ENCODE results near the gene PTCD1. TPM values are rescaled to one million over a fixed set of nuclear protein-coding genes. Genes with fewer than 3 reads are reported as not detected.
"Not testable (repeated sequence)": the region's sequence is repeated elsewhere in the genome, so short reads cannot be mapped to it uniquely, and the experiment has no call there.

PTCD1 gene
- total and polyA plus RNA-seq, 10 donors = 2.1 to 17.5 (median 5.3) TPM

DNA sequence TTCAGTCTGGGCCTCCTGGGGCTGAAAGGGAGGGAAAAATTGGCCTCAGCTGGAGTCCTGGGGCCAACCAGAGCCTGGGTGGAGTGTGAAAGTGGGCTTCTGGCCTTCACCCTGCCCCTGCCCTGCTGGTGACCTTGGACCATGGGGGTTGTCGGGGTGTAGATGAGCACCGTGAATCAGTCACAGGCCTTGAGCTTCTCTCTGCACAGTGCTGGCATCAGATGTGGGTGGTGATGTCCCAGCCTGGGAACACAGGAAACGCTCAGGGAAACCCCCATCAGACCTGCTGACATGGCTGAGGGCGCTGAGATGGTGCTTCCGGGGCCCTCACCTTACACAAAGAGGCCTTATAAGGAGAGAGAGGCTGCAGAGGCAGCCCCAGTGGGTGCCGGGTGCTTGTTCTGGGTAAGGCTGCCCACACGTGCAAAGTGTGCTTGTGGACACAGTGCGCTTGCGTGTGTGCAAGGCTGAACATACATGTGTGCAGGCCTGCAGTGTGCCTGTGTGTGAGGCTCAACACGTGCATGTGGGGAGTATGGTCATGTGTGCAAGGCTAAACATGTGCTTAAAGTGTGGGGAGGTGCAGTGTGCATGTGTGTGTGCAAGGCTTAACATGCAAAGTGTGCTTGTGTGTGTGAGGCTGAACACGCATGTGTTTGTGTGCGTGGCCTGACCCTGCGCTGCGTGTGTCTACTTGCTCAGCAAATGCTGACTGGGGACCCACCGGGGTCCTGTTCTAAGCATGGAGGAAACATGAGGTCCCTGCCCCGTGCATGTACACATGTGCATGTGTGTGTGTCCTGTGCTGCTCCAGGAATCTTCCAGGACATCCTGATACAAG lies 57.6 kb downstream of the PTCD1 start:
- Histone ChIP-seq H3K36me3 (peaks cover 0 to 82% (median 26%) of the 10 kb centered on the region in 6 donors), H3K27ac (peak overlapping the region; percentile 88 to 99 (median 94)), H3K9me3 (no peaks in the 10 kb centered on the region), H3K4me1 (peaks cover 52 to 100% (median 97%) of the 10 kb centered on the region in 6 donors), H3K27me3 (replicated peaks in 1 of 7) (no peaks in the 10 kb centered on the region), H3K4me3 (peak overlapping the region in 7 of 8 donors; percentile 26 to 59 (median 35))
- intact Hi-C loops (cut with DNase I; ENCODE audit: low total_unique reads) = no loop called here
- DNase-seq = peak; percentile 94
- TF ChIP-seq, protein P1, sequence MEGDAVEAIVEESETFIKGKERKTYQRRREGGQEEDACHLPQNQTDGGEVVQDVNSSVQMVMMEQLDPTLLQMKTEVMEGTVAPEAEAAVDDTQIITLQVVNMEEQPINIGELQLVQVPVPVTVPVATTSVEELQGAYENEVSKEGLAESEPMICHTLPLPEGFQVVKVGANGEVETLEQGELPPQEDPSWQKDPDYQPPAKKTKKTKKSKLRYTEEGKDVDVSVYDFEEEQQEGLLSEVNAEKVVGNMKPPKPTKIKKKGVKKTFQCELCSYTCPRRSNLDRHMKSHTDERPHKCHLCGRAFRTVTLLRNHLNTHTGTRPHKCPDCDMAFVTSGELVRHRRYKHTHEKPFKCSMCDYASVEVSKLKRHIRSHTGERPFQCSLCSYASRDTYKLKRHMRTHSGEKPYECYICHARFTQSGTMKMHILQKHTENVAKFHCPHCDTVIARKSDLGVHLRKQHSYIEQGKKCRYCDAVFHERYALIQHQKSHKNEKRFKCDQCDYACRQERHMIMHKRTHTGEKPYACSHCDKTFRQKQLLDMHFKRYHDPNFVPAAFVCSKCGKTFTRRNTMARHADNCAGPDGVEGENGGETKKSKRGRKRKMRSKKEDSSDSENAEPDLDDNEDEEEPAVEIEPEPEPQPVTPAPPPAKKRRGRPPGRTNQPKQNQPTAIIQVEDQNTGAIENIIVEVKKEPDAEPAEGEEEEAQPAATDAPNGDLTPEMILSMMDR (IDR thresholded peaks at IDR 0.05 in 8 of 11, conservative IDR thresholded peaks at IDR 0.05 in 3 of 11) = peak in 1 of 11 experiments; percentile 14
- TF ChIP-seq POLR2A (IDR thresholded peaks at IDR 0.05) = no peak
- peak; percentile 80 to 86 (median 81) for TF ChIP-seq POLR2AphosphoS5 (IDR thresholded peaks at IDR 0.05)
- 32 to 49% (median 41%) methylated on average over 13 to 16 of the region's 16 CpGs for WGBS, 5 donors

- Histone ChIP-seq H3K9me3 (no peaks in the 10 kb centered on the region), H3K4me1 (peaks cover 55 to 100% (median 99%) of the 10 kb centered on the region in 6 donors), H3K27me3 (replicated peaks in 1 of 7) (no peaks in the 10 kb centered on the region), H3K4me3 (peak overlapping the region; percentile 16 to 59 (median 32)), H3K36me3 (peaks cover 0 to 75% (median 19%) of the 10 kb centered on the region in 6 donors), H3K27ac (peak overlapping the region; percentile 88 to 99 (median 94))
- TF ChIP-seq POLR2AphosphoS5 (IDR thresholded peaks at IDR 0.05) (peak in 1 of 3 donors; percentile 86), POLR2A (IDR thresholded peaks at IDR 0.05) (peak in 1 of 3 donors; percentile 39)
- TF ChIP-seq, protein P1 (IDR thresholded peaks at IDR 0.05 in 8 of 11, conservative IDR thresholded peaks at IDR 0.05 in 3 of 11) = no peak
- peak; percentile 86 for DNase-seq
- intact Hi-C loops (cut with DNase I; ENCODE audit: low total_unique reads) = no loop called here
- WGBS, 5 donors = 6 to 12% (median 6%) methylated on average over 11 to 12 of the region's 12 CpGs
Measured at GRCh38 chr7:99380032-99380822, 58.4 kb downstream of the PTCD1 start.

DNA sequence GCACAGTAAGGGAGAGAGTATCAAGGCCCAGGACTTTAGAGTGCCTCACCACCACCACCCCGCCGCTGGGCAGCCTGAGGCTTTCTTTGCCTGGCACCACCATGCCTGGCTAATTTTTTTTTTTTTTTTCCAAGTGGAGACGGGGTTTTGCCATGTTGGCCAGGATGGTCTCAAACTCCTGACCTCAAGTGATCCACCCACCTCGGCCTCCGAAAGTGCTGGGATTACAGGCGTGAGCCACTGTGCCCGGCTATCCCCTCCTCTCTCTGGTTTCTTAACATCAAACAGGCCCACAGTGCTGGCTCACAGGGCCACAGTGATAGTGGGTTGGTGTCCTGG lies 58.9 kb downstream of the PTCD1 start:
- peak overlapping the region; percentile 16 to 59 (median 32) for H3K4me3 ChIP-seq
- intact Hi-C loops (cut with DNase I; ENCODE audit: low total_unique reads); H3K27me3 ChIP-seq (replicated peaks in 1 of 7); DNase-seq; H3K9me3 ChIP-seq: not testable (repeated sequence)
- TF ChIP-seq, protein P1 (IDR thresholded peaks at IDR 0.05 in 8 of 11, conservative IDR thresholded peaks at IDR 0.05 in 3 of 11) = peak in 1 of 11 experiments; percentile 2
- peak overlapping the region; percentile 88 to 99 (median 94) for H3K27ac ChIP-seq
- H3K4me1 ChIP-seq = peaks cover 55 to 95% (median 94%) of the 10 kb centered on the region in 6 donors
- H3K36me3 ChIP-seq = peaks cover 0 to 69% (median 19%) of the 10 kb centered on the region in 6 donors
- WGBS, 5 donors = 24 to 51% (median 32%) methylated on average over 7 of the region's 7 CpGs

Data from spleen (tissue), 11 donors.